A549 (cell line): ENCODE measurements around the gene AJUBA. TPM values are rescaled to one million over a fixed set of nuclear protein-coding genes. Genes with fewer than 3 reads are reported as not detected.

Experiments
- ATAC-seq, 2 experiments: fragments of 200-7000 bp in 1 of 2; fragments of >200 bp in 1 of 2; cut with Nextera tagmentation in 1 of 2; cut with Tn5 transposase in 1 of 2; 3 replicates each; pipeline versions ENCODE4 v1.8.0 to v1.9.1; 2018 to 2020; ENCODE audit warnings: mild to moderate bottlenecking in 1 of 2, moderate library complexity in 1 of 2
- CTCF ChIA-PET: fragments of 300-600 bp; sonication (Branson Sonifier 250); formaldehyde crosslinking; extraction: SDS; loops from one replicate; lab custom pipeline; 2021; ENCODE audit warnings: antibody characterized with exemption, inconsistent platforms; lab: Yijun Ruan, JAX
- POLR2A ChIA-PET: fragments of 350-600 bp; formaldehyde crosslinking; extraction: SDS; loops from one replicate; lab custom pipeline; 2021; ENCODE audit warnings: antibody characterized with exemption, inconsistent platforms; lab: Yijun Ruan, JAX
- DNase-seq, 2 experiments: peaks; one replicate each; pipeline versions ENCODE4 v3.0.0 to v3.0.0-alpha.2; 2011 to 2016; ENCODE audit warnings: low read depth in 1 of 2, low spot score in 1 of 2
- FAIRE-seq: peaks from 2 replicates; lab custom pipeline; 2011; peaks lifted over from hg19 to GRCh38; lab: Jason Lieb, UNC
- H3K27ac ChIP-seq, 2 experiments: fragments of >200 bp; sonication (Bioruptor Twin); formaldehyde crosslinking; 3 replicates each; pipeline ENCODE4 v1.5.1; 2016 to 2017
- H3K4me1 ChIP-seq: fragments of >200 bp; sonication (Bioruptor Twin); formaldehyde crosslinking; 3 replicates; pipeline ENCODE4 v1.6.1; 2016
- H3K4me2 ChIP-seq: fragments of >200 bp; sonication (Bioruptor Twin); formaldehyde crosslinking; 3 replicates; pipeline ENCODE4 v1.6.1; 2016
- H3K4me3 ChIP-seq: fragments of >200 bp; sonication (Bioruptor Twin); formaldehyde crosslinking; 3 replicates; pipeline ENCODE4 v1.5.1; 2016
- H3K9me3 ChIP-seq: fragments of >200 bp; sonication (Bioruptor Twin); formaldehyde crosslinking; 3 replicates; pipeline ENCODE4 v1.6.1; 2016
- ATOH8 ChIP-seq: fragments of 250-450 bp; sonication (Bioruptor Pico); IDR thresholded peaks from 2 replicates; pipeline ENCODE4 v1.5.0; 2020; ENCODE audit warnings: low read depth, mild to moderate bottlenecking, moderate library complexity
- BCL3 ChIP-seq: fragments of >200 bp; sonication (Bioruptor Twin); formaldehyde crosslinking; IDR thresholded peaks from 3 replicates; pipeline ENCODE4 v1.6.1; 2016
- CEBPB ChIP-seq, 2 experiments: fragments of >200 bp in 1 of 2; sonication (Bioruptor Twin) in 1 of 2; formaldehyde crosslinking in 1 of 2; IDR thresholded peaks; 2 replicates each; pipeline ENCODE4 v1.6.1; 2012 to 2016
- CHD4 ChIP-seq: fragments of 200-600 bp; sonication (generic); IDR thresholded peaks from 2 replicates; pipeline ENCODE4 v1.6.1; 2016; ENCODE audit warnings: antibody characterized with exemption, mild to moderate bottlenecking, borderline replicate concordance
- E2F6 ChIP-seq: IDR thresholded peaks from 2 replicates; pipeline ENCODE4 v1.6.1; 2012; ENCODE audit warnings: low read depth, borderline replicate concordance
- EHF ChIP-seq: fragments of 250-450 bp; sonication (Bioruptor Pico); IDR thresholded peaks from 2 replicates; pipeline ENCODE4 v1.5.0; 2020; ENCODE audit warnings: mild to moderate bottlenecking
- ESRRA ChIP-seq: fragments of 150-350 bp; IDR thresholded peaks from 2 replicates; pipeline ENCODE4 v1.6.1; 2014; ENCODE audit warnings: mild to moderate bottlenecking, low read length, borderline replicate concordance
- GATA3 ChIP-seq: IDR thresholded peaks from 2 replicates; pipeline ENCODE4 v1.6.1; 2012; ENCODE audit warnings: borderline replicate concordance
- HOXA7 ChIP-seq: fragments of 250-450 bp; sonication (Bioruptor Pico); IDR thresholded peaks from 2 replicates; pipeline ENCODE4 v1.5.0; 2020; ENCODE audit warnings: mild to moderate bottlenecking, moderate library complexity
- HOXB13 ChIP-seq: fragments of 250-450 bp; sonication (Bioruptor Pico); IDR thresholded peaks from 2 replicates; pipeline ENCODE4 v1.5.0; 2020; ENCODE audit warnings: low read depth, mild to moderate bottlenecking, moderate library complexity
- JUN ChIP-seq, 2 experiments: fragments of >200 bp; sonication (Bioruptor Twin); formaldehyde crosslinking; IDR thresholded peaks; 2 replicates in 1 of 2; 3 replicates in 1 of 2; pipeline ENCODE4 v1.6.1; 2016 to 2017
- KDM1A ChIP-seq: fragments of 200-600 bp; sonication (generic); IDR thresholded peaks from 2 replicates; pipeline ENCODE4 v1.6.1; 2016; ENCODE audit warnings: low read depth, mild to moderate bottlenecking
- MAFK ChIP-seq: fragments of 450-650 bp; IDR thresholded peaks from 2 replicates; pipeline ENCODE4 v1.6.1; 2014; ENCODE audit not compliant: partially characterized antibody
- MYC ChIP-seq: IDR thresholded peaks from 2 replicates; pipeline ENCODE4 v1.6.1; 2012; ENCODE audit warnings: mild to moderate bottlenecking, inconsistent platforms, low read length, improper control_type of control experiment, borderline replicate concordance
- NFE2L2 ChIP-seq: fragments of 150-350 bp; conservative IDR thresholded peaks from 2 replicates; pipeline ENCODE4 v1.6.1; 2014; ENCODE audit warnings: low read length
- NPAS2 ChIP-seq: fragments of 250-450 bp; sonication (Bioruptor Pico); IDR thresholded peaks from 2 replicates; pipeline ENCODE4 v1.8.0; 2022; ENCODE audit warnings: mild to moderate bottlenecking, moderate library complexity, borderline replicate concordance
- NR3C1 ChIP-seq: fragments of >200 bp; sonication (Bioruptor Twin); formaldehyde crosslinking; IDR thresholded peaks from 3 replicates; pipeline ENCODE4 v1.6.1; 2017
- POLR2A ChIP-seq: IDR thresholded peaks from 2 replicates; pipeline ENCODE4 v1.6.1; 2012; ENCODE audit warnings: mild to moderate bottlenecking, low read length
- POLR2AphosphoS2 ChIP-seq: conservative IDR thresholded peaks from 2 replicates; pipeline ENCODE4 v1.6.1; 2012; ENCODE audit warnings: low read length, improper control_type of control experiment, inconsistent platforms
- RCOR1 ChIP-seq: fragments of 150-350 bp; IDR thresholded peaks from 2 replicates; pipeline ENCODE4 v1.6.1; 2014; ENCODE audit warnings: antibody characterized with exemption, low read length, low read depth
- RFX5 ChIP-seq: fragments of 450-650 bp; IDR thresholded peaks from 2 replicates; pipeline ENCODE4 v1.7.1; 2014; ENCODE audit warnings: antibody characterized with exemption, mild to moderate bottlenecking, moderate library complexity
- RNF2 ChIP-seq: fragments of 200-600 bp; sonication (generic); IDR thresholded peaks from 2 replicates; pipeline ENCODE4 v1.6.1; 2016; ENCODE audit warnings: low read depth, mild to moderate bottlenecking, antibody characterized with exemption, moderate library complexity, borderline replicate concordance
- SMC3 ChIP-seq: fragments of >200 bp; sonication (Bioruptor Twin); formaldehyde crosslinking; IDR thresholded peaks from 3 replicates; pipeline ENCODE4 v1.6.1; 2018; ENCODE audit warnings: inconsistent platforms
- TFCP2L1 ChIP-seq: fragments of 250-450 bp; sonication (Bioruptor Pico); IDR thresholded peaks from 2 replicates; pipeline ENCODE4 v1.5.0; 2021; ENCODE audit warnings: mild to moderate bottlenecking
- TP53 ChIP-seq: fragments of 250-450 bp; sonication (Bioruptor Pico); IDR thresholded peaks from 2 replicates; pipeline ENCODE4 v1.5.0; 2021; ENCODE audit warnings: mild to moderate bottlenecking, moderate library complexity
- ZC3H11A ChIP-seq: fragments of 450-650 bp; IDR thresholded peaks from 2 replicates; pipeline ENCODE4 v1.6.1; 2014; ENCODE audit warnings: antibody characterized with exemption, mild to moderate bottlenecking
- ZFP36 ChIP-seq: fragments of 450-650 bp; IDR thresholded peaks from 2 replicates; pipeline ENCODE4 v1.6.1; 2014; ENCODE audit warnings: borderline replicate concordance; ENCODE audit not compliant: partially characterized antibody
- ZSCAN20 ChIP-seq: fragments of 250-450 bp; sonication (Bioruptor Pico); IDR thresholded peaks from 2 replicates; pipeline ENCODE4 v1.8.0; 2022; ENCODE audit warnings: mild to moderate bottlenecking, moderate library complexity
- WGBS: methylation state at CpG from one replicate; pipeline ENCODE4 v1.1.6; 2017; ENCODE audit errors: missing lambda C conversion rate; 5-methylcytosine and 5-hydroxymethylcytosine counted together
- polyA plus RNA-seq, 4 experiments: library from polyadenylated mRNA; depleted of rRNA in 3 of 4; stranded (reverse); fragments of >200 nt; fragmentation: RNase III in 1 of 4; extraction: RNeasy Plus Mini Kit Qiagen cat#74134 plus additional on column Dnase treatment in 1 of 4; gene quantifications; 2 replicates in 3 of 4; 3 replicates in 1 of 4; pipeline ENCODE4 v1.2.3, GENCODE V29; 2011 to 2017
- TF ChIP-seq, protein P1 (sequence below): fragments of 200-600 bp; sonication (generic); IDR thresholded peaks from 2 replicates; pipeline ENCODE4 v1.6.1; 2016; ENCODE audit warnings: antibody characterized with exemption, mild to moderate bottlenecking, moderate library complexity
- TF ChIP-seq, protein P2 (sequence below): fragments of >200 bp; sonication (Bioruptor Twin); formaldehyde crosslinking; IDR thresholded peaks from 2 replicates; pipeline ENCODE4 v1.6.1; 2016

AJUBA gene
- polyA plus RNA-seq, 2 of the 4 experiments (the other 2 are of a cell fraction) = 53.4 to 98.0 TPM

- Histone ChIP-seq H3K4me2 (peak overlapping the region; percentile 91), H3K27ac (peak overlapping the region in 1 of 2 experiments; percentile 3; a peak in 1 of 6 replicates)
- CTCF ChIA-PET = interaction anchor here (1.3 to 4.1 kb wide), 4 partner anchors 13 to 48 kb away, joined by 5 to 73 read pairs (median 62); partner anchors contain the start of gene CDH24
- no peak for ATAC-seq
- WGBS = 70% methylated on average over 3 of the region's 3 CpGs
- no peak for DNase-seq
- POLR2A ChIA-PET = interaction anchor here (0.7 kb wide), 1 partner anchor 15 kb away, joined by 4 read pairs; no protein-coding TSS in a partner anchor
- TF ChIP-seq POLR2A (no peak), NFE2L2 (no peak), CEBPB (IDR thresholded peaks at IDR 0.05) (no peak), NR3C1 (no peak), ZC3H11A (no peak), TFCP2L1 (no peak), RFX5 (no peak), TP53 (CRISPR knock-in tag) (no peak), POLR2AphosphoS2 (no peak), RCOR1 (no peak), GATA3 (no peak), NPAS2 (no peak), HOXB13 (CRISPR knock-in tag) (no peak), JUN (IDR thresholded peaks at IDR 0.05) (no peak), EHF (CRISPR knock-in tag) (no peak)
- TF ChIP-seq, protein P1, sequence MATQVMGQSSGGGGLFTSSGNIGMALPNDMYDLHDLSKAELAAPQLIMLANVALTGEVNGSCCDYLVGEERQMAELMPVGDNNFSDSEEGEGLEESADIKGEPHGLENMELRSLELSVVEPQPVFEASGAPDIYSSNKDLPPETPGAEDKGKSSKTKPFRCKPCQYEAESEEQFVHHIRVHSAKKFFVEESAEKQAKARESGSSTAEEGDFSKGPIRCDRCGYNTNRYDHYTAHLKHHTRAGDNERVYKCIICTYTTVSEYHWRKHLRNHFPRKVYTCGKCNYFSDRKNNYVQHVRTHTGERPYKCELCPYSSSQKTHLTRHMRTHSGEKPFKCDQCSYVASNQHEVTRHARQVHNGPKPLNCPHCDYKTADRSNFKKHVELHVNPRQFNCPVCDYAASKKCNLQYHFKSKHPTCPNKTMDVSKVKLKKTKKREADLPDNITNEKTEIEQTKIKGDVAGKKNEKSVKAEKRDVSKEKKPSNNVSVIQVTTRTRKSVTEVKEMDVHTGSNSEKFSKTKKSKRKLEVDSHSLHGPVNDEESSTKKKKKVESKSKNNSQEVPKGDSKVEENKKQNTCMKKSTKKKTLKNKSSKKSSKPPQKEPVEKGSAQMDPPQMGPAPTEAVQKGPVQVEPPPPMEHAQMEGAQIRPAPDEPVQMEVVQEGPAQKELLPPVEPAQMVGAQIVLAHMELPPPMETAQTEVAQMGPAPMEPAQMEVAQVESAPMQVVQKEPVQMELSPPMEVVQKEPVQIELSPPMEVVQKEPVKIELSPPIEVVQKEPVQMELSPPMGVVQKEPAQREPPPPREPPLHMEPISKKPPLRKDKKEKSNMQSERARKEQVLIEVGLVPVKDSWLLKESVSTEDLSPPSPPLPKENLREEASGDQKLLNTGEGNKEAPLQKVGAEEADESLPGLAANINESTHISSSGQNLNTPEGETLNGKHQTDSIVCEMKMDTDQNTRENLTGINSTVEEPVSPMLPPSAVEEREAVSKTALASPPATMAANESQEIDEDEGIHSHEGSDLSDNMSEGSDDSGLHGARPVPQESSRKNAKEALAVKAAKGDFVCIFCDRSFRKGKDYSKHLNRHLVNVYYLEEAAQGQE = no peak
- TF ChIP-seq, all 56 proteins: peak for 0
- Histone ChIP-seq H3K9me3 (no peaks in the 10 kb centered on the region), H3K4me3 (no peak overlapping the region), H3K4me1 (peaks cover 27% of the 10 kb centered on the region)
- FAIRE-seq = no peak
Observed at GRCh38 chr14:23008831-23009230, 26.5 kb upstream of the AJUBA start.

GRCh38 chr14:23006544-23007419 lies 24.4 kb upstream of the AJUBA start:
- Histone ChIP-seq H3K4me2 (peak overlapping the region; percentile 81), H3K27ac (peak overlapping the region; percentile 93), H3K4me1 (peaks cover 27% of the 10 kb centered on the region), H3K9me3 (no peaks in the 10 kb centered on the region), H3K4me3 (peak overlapping the region; percentile 60)
- WGBS = under 1% methylated on average over 36 of the region's 62 CpGs
- peak; percentile 97 to 99 for DNase-seq
- peak; percentile 79 for FAIRE-seq
- ChIA-PET CTCF (interaction anchor here (0.6 to 4.1 kb wide), 27 partner anchors 8 to 450 kb away, joined by 3 to 73 read pairs (median 4); partner anchors contain the start of genes AJUBA and CDH24), POLR2A (interaction anchor here (0.7 to 2.7 kb wide), 16 partner anchors 12 to 356 kb away, joined by 3 to 27 read pairs (median 8); partner anchors contain the start of genes ACIN1, AJUBA, C14orf119 and CDH24)
- peak; percentile 96 to 98 for ATAC-seq
- peak; percentile 84 for TF ChIP-seq MYC
- TF ChIP-seq E2F6 = peak; percentile 88
- TF ChIP-seq ESRRA = no peak
- no peak for TF ChIP-seq ATOH8 (CRISPR knock-in tag)
- no peak for TF ChIP-seq ZFP36
- no peak for TF ChIP-seq ZSCAN20 (CRISPR knock-in tag)
- no peak for TF ChIP-seq TP53 (CRISPR knock-in tag)
- peak; percentile 88 for TF ChIP-seq MAFK
- TF ChIP-seq POLR2A = peak; percentile 81
- TF ChIP-seq CHD4 = no peak
- TF ChIP-seq RNF2 = no peak
- TF ChIP-seq SMC3 = 0 out of 3 replicates have a peak, but pooled peaks have one; percentile 20
- peak; percentile 83; the same call in 2 of the 3 replicates for TF ChIP-seq BCL3
- TF ChIP-seq KDM1A = 0 out of 2 replicates have a peak, but pooled peaks have one; percentile 46
- TF ChIP-seq HOXA7 (CRISPR knock-in tag) = no peak
- TF ChIP-seq, protein P2, sequence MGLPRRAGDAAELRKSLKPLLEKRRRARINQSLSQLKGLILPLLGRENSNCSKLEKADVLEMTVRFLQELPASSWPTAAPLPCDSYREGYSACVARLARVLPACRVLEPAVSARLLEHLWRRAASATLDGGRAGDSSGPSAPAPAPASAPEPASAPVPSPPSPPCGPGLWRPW = no peak
- TF ChIP-seq GATA3 = no peak
- 0 out of 2 replicates have a peak, but pooled peaks have one; percentile 66 for TF ChIP-seq TFCP2L1
